Measurements from ENCODE around the gene GRHL3. TPM values are rescaled to one million over a fixed set of nuclear protein-coding genes. Genes with fewer than 3 reads are reported as not detected.
A peak's percentile ranks its signal among the peaks of the same experiment; 100 is the strongest.

GRHL3 gene
- total and polyA plus RNA-seq, 10 of the 15 experiments (the other 5 are each of a cell fraction or from before 2014, with no cell fraction given) = 0.07 to 0.87 (median 0.34) TPM

- ChIA-PET POLR2A (interaction anchor here (0.5 kb wide), 1 partner anchor 1940 kb away, joined by 4 read pairs; no protein-coding TSS in a partner anchor), CTCF (interaction anchor here (0.8 to 1.1 kb wide), 3 partner anchors 77 to 125 kb away, joined by 3 read pairs; no protein-coding TSS in a partner anchor), RAD21 (ENCODE audit: unreplicated experiment) (no interaction called here), SMC1A (ENCODE audit: uncharacterized antibody, unreplicated experiment) (interaction anchor here (0.6 to 1.5 kb wide), 6 partner anchors 9 to 330 kb away, joined by 3 read pairs; no protein-coding TSS in a partner anchor)
- Histone ChIP-seq H3K36me3 (ENCODE audit: control insufficient read depth in 2 of 2, insufficient read depth in 2 of 2, low read length in 1 of 2) (no peaks in the 10 kb centered on the region), H3K27me3 (replicated peaks in 1 of 2; ENCODE audit: control insufficient read depth in 2 of 2, insufficient read depth in 2 of 2, low read length in 1 of 2) (no peaks in the 10 kb centered on the region; a peak in 2 of 4 replicates), H4K20me1 (ENCODE audit: control insufficient read depth, insufficient read depth) (no peaks in the 10 kb centered on the region), H3K4me1 (ENCODE audit: control insufficient read depth, insufficient read depth, low read length) (0 out of 2 replicates have a peak, but pooled peaks cover 4% of the 10 kb centered on the region), H3K4me3 (no peak overlapping the region), H3K79me2 (ENCODE audit: control insufficient read depth, insufficient read depth, low read length) (no peaks in the 10 kb centered on the region), H3K9me3 (replicated peaks; ENCODE audit: control insufficient read depth, insufficient read depth, low read length) (no peaks in the 10 kb centered on the region; the same call in 2 of the 3 replicates), H3K27ac (ENCODE audit: control insufficient read depth, insufficient read depth) (no peak overlapping the region), H3K9ac (ENCODE audit: control insufficient read depth, insufficient read depth, low read length) (no peak overlapping the region), H3K4me2 (ENCODE audit: control insufficient read depth, insufficient read depth) (no peak overlapping the region), H2AFZ (ENCODE audit: control insufficient read depth, low read depth, low read length) (no peak overlapping the region)
- in situ Hi-C loops (cut with MboI) (no loop called here), intact Hi-C loops (cut with micrococcal nuclease; ENCODE audit: unreplicated experiment) (no loop called here)
- FAIRE-seq = peak; percentile 66
- TF ChIP-seq ELK1 (IDR thresholded peaks at IDR 0.05; ENCODE audit: low read depth, low read length) (no peak), HDAC6 (IDR thresholded peaks at IDR 0.05; ENCODE audit: unreplicated experiment) (no peak), TBL1XR1 (IDR thresholded peaks at IDR 0.05; ENCODE audit: low read depth, low read length) (no peak), IRF5 (IDR thresholded peaks at IDR 0.05; ENCODE audit: borderline replicate concordance) (no peak), JUNB (IDR thresholded peaks at IDR 0.05) (no peak), ZNF384 (IDR thresholded peaks at IDR 0.05; ENCODE audit: borderline replicate concordance, low read depth, low read length) (no peak), NKRF (conservative IDR thresholded peaks at IDR 0.05) (no peak), MEF2A (IDR thresholded peaks at IDR 0.05; ENCODE audit: insufficient read depth, low read depth, low read length) (no peak), FOXK2 (IDR thresholded peaks at IDR 0.05) (no peak), SKIL (IDR thresholded peaks at IDR 0.05; ENCODE audit: low read depth, poor library complexity, severe bottlenecking) (no peak), NFIC (IDR thresholded peaks at IDR 0.05; ENCODE audit: low read depth, low read length) (no peak), STAT1 (conservative IDR thresholded peaks at IDR 0.05) (no peak), RFX5 (IDR thresholded peaks at IDR 0.05; ENCODE audit: low read depth, low read length) (no peak)
- no peak for ATAC-seq
- BruUV-seq (replicated peaks) = no TSS peak
- DNase-seq (ENCODE audit: low read depth, low spot score) = no peak
- WGBS (ENCODE audit: insufficient coverage, insufficient replicate concordance, low lambda C conversion rate, missing lambda C conversion rate) = 61% methylated on average over 6 of the region's 6 CpGs
These were observed 42.4 kb upstream of the GRHL3 start for GRCh38 chr1:24276791-24277190.
